Immature natural killer cell (primary cell): ENCODE results near the gene FLYWCH1. TPM values are rescaled to one million over a fixed set of nuclear protein-coding genes. Genes with fewer than 3 reads are reported as not detected.
"Not testable (repeated sequence)": the region's sequence is repeated elsewhere in the genome, so short reads cannot be mapped to it uniquely, and the experiment has no call there.

Source experiments
- DNase-seq, 3 donors: peaks; one replicate each; pipeline ENCODE4 v3.0.0; 2022; ENCODE audit warnings: mixed read lengths in 1 of 3
- H3K27ac Mint-ChIP-seq, 6 donors: one replicate each; pipeline ENCODE4 v1.8.0; 2020; ENCODE audit warnings: mixed read lengths in 6 of 6, mild to moderate bottlenecking in 5 of 6, inconsistent platforms in 4 of 6, moderate library complexity in 3 of 6
- H3K27me3 Mint-ChIP-seq, 3 donors: one replicate each; pipeline ENCODE4 v1.8.0; 2020 to 2021; ENCODE audit warnings: low read depth in 3 of 3, mild to moderate bottlenecking in 3 of 3, mixed read lengths in 3 of 3, moderate library complexity in 3 of 3, inconsistent platforms in 1 of 3
- H3K36me3 Mint-ChIP-seq, 3 donors: one replicate each; pipeline ENCODE4 v1.8.0; 2020; ENCODE audit warnings: mixed read lengths in 3 of 3, inconsistent platforms in 2 of 3, mild to moderate bottlenecking in 2 of 3
- H3K4me1 Mint-ChIP-seq, 2 donors: one replicate each; pipeline ENCODE4 v1.8.0; 2020; ENCODE audit warnings: inconsistent platforms in 2 of 2, mild to moderate bottlenecking in 2 of 2, mixed read lengths in 2 of 2, moderate library complexity in 1 of 2
- H3K4me3 Mint-ChIP-seq, 5 donors: one replicate each; pipeline ENCODE4 v1.8.0; 2020; ENCODE audit warnings: mild to moderate bottlenecking in 5 of 5, mixed read lengths in 5 of 5, inconsistent platforms in 3 of 5, moderate library complexity in 3 of 5
- H3K9me3 Mint-ChIP-seq, 6 donors: one replicate each; pipeline ENCODE4 v1.8.0; 2020; ENCODE audit warnings: mild to moderate bottlenecking in 6 of 6, mixed read lengths in 6 of 6, inconsistent platforms in 4 of 6, moderate library complexity in 3 of 6
- polyA plus RNA-seq, 3 donors: library from polyadenylated mRNA; unstranded; fragments of 300-500 nt; fragmentation: Illumina TruSeq; gene quantifications; one replicate each; pipeline ENCODE4 v1.2.3, GENCODE V29; 2021

FLYWCH1 gene
- polyA plus RNA-seq, 3 donors from 2014 or later, result 2.5 to 16.1 (median 4.8) TPM

DNA sequence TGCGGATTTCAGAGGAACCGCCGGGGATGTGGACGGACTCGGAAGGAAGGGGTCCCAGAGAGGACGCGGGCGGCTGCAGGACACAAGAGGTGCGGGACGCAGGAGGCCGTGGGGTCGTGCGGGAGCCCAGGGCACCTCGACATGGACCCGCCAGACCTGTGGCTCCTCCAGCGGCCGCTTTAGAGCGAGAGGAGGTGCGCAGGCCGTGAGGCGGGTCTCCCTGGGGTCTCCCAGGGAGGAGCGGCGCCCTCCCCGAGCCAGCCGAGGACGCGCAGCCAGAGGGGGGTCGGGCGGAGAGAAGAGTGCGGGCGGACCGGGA lies 6.8 kb upstream of the FLYWCH1 start:
- DNase-seq, result no peak
- peaks cover 32 to 33% of the 10 kb centered on the region in 2 donors for H3K4me1 Mint-ChIP-seq
- no peaks in the 10 kb centered on the region for H3K9me3 Mint-ChIP-seq
- H3K27me3 Mint-ChIP-seq, result peaks cover 0 to 11% (median 4%) of the 10 kb centered on the region in 3 donors
- H3K4me3 Mint-ChIP-seq, result peak overlapping the region; percentile 88 to 96 (median 93)
- no peaks in the 10 kb centered on the region for H3K36me3 Mint-ChIP-seq
- H3K27ac Mint-ChIP-seq, result peak overlapping the region; percentile 47 to 93 (median 88)

DNA sequence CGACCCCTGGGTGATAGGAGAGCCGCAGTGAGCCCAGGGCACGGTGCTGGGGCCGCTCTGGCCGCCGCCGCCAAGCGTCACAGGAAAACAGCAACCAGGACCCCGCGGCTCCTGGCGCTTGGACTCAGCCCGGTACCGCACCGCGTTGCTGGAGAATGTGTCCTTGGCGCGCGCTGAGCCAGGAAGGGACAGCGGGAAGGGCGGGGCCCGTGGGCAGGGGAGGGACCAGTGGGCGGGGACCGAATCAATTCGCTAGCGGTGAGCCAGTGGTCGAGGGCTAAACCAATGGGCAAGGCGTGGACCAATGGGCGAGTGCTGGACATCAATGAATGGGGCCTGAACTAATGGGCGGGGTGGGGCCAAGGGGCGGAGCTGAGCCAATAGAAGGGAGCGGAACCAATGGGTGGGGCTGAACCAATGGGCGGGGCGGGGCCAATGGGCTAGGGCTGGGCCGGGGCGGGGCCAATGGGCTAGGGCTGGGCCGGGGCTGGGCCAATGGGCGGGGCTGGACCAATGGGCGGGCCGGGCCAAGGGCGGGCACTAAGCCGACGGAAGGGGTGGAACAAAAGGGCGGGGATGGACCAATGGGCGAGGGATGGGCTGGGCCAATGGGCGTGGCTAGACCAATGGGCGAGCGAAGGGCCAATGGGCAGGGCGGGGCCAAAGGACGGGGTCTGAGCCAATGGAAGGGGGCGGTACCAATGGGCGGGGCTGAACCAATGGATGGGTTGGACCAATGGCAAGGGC lies 6.3 kb upstream of the FLYWCH1 start:
- H3K4me1 Mint-ChIP-seq, result peaks cover 32 to 33% of the 10 kb centered on the region in 2 donors
- no peaks in the 10 kb centered on the region for H3K36me3 Mint-ChIP-seq
- peak overlapping the region; percentile 88 to 96 (median 93) for H3K4me3 Mint-ChIP-seq
- no peaks in the 10 kb centered on the region for H3K9me3 Mint-ChIP-seq
- peaks cover 0 to 11% (median 4%) of the 10 kb centered on the region in 3 donors for H3K27me3 Mint-ChIP-seq
- peak; percentile 92 to 94 (median 93) for DNase-seq
- peak overlapping the region; percentile 70 to 91 (median 89) for H3K27ac Mint-ChIP-seq

DNA sequence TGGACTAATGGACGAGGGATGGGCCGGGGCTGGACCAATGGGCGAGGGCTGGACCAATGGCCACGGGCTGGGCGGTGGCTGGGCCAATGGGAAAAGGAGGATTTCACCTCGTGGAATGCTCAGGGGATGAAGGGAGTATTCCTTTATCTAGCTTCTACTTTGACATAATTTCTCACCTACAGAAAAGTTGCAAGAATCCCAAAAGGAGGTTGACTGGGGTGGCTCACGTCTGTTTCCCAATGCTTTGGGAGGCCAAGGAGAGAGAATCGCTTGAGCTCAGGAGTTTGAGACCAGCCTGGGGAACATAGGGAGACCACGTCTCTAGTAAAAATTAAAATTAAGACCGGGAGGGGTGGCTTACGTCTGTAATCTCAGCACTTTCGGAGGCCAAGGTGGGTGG lies 5.7 kb upstream of the FLYWCH1 start:
- H3K4me3 Mint-ChIP-seq, result peak overlapping the region; percentile 88 to 96 (median 93)
- peaks cover 33 to 34% of the 10 kb centered on the region in 2 donors for H3K4me1 Mint-ChIP-seq
- no peaks in the 10 kb centered on the region for H3K9me3 Mint-ChIP-seq
- DNase-seq, result no peak
- peaks cover 0 to 9% (median 4%) of the 10 kb centered on the region in 3 donors for H3K27me3 Mint-ChIP-seq
- H3K36me3 Mint-ChIP-seq, result no peaks in the 10 kb centered on the region
- H3K27ac Mint-ChIP-seq, result peak overlapping the region; percentile 70 to 91 (median 89)

DNA sequence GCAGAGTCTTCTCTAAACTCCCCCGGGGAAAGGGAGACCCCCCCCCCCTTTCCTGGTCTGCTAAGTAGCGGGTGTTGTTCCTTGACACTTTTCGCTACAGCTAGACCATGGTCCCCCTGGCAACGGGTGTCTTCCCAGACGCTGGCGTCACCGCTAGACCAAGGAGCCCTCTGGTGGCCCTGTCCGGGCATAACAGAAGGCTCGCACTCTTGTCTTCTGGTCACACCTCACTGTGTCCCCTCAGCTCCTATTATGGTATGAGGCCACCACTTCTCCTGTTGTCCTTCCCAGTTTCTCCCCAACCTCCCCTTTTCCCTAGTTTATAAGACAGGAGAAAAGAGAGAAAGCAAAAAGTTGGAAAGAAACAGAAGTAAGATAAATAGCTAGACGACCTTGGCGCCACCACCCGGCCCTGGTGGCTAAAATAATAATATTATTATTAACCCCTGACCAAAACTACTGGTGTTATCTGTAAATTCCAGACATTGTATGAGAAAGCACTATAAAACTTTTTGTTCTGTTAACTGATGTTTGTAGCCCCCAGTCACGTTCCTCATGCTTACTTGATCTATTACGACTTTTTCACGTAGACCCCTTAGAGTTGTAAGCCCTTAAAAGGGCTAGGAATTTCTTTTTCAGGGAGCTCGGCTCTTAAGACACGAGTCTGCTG lies 4.5 kb upstream of the FLYWCH1 start:
- H3K4me1 Mint-ChIP-seq, result peaks cover 40 to 42% of the 10 kb centered on the region in 2 donors

DNA sequence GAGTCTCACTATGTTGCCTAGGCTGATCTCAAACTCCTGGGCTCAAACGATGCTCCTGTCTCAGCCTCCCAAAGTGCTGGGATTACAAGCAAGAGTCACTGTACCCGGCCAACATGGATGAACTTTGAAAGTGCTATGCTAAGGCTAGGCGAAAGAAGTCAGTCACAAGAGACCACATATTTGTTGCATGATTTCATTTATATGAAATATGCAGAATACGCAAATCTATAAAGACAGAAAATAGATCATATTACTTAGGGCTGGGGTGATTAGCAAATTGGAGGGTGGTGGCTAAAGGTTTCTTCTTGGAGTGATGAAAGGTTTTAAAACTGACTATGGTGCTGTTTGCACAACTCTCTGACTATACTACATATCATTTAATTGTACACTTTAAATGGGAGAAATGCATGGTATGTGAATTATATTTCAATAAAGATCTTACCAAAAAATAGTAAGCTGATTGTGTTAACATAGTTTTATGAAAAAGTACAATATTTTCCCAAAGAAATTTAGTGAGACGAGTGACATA lies 1.2 kb upstream of the FLYWCH1 start:
- DNase-seq, result no peak
- H3K36me3 Mint-ChIP-seq, result peaks cover 0 to 2% (median 0%) of the 10 kb centered on the region in 3 donors
- H3K4me3 Mint-ChIP-seq, result peak overlapping the region; percentile 66 to 88 (median 85)
- peak overlapping the region in 4 of 6 donors; percentile 15 to 85 (median 66) for H3K27ac Mint-ChIP-seq
- peaks cover 6 to 13% (median 11%) of the 10 kb centered on the region in 3 donors for H3K27me3 Mint-ChIP-seq
- no peaks in the 10 kb centered on the region for H3K9me3 Mint-ChIP-seq
- H3K4me1 Mint-ChIP-seq, result peaks cover 44 to 48% of the 10 kb centered on the region in 2 donors

More for the DNA sequence above, 4.5 kb upstream of the FLYWCH1 start:
- H3K9me3 Mint-ChIP-seq, H3K27me3 Mint-ChIP-seq, H3K36me3 Mint-ChIP-seq: not testable (repeated sequence)
- H3K4me3 Mint-ChIP-seq, result peak overlapping the region in 2 of 5 donors; percentile 21 to 30
- H3K27ac Mint-ChIP-seq, result peak overlapping the region; percentile 49 to 91 (median 88)
- DNase-seq, result peak; percentile 67 to 74 (median 73)

DNA sequence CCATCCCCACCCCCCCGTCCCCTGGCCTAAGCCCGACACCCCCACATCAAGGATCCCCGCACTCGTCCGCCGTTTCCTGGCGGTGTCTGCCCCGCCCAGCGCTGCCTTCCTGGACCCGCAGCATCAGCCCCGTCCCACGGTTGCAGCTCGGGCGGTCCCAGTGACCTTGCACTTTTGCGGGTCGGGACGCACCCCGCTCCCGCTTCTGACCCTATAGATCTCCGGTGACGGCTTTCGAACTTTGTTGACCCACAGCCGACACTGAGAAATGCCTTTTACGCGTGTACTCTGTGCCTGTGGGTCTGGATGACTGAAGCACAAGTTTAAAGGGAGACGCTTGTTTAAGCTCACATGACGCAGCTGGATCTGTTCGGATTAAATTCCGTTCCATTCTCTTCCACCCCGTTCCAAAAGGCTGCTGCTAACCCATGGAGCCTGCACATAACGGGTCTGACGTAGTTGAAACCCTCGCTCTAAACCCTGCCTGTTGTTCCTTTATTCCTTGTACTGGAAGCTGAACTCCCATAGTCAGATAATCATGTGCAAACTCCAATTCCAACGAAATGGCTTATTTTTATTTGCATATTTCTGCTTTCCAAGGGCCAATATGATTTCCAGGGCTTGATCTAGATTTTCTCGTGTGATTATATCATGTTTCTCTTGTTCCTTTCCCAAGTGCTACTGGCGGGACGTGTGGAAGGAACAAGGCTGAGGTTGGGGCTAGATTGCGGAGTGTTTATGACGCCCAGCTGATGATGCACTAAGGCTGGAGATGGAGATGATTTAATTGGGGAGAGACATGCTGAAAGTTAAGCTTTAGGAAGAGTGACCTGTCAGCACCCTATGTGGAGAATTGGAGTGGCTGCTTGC lies 834 bp downstream of the FLYWCH1 start:
- Mint-ChIP-seq H3K27ac (peak overlapping the region; percentile 74 to 93 (median 86)), H3K4me1 (peaks cover 23 to 29% of the 10 kb centered on the region in 2 donors), H3K4me3 (peak overlapping the region; percentile 89 to 91 (median 91)), H3K9me3 (no peaks in the 10 kb centered on the region), H3K27me3 (peaks cover 0 to 13% (median 9%) of the 10 kb centered on the region in 3 donors), H3K36me3 (peaks cover 0 to 3% (median 0%) of the 10 kb centered on the region in 3 donors)
- peak; percentile 38 to 39 (median 39) for DNase-seq

DNA sequence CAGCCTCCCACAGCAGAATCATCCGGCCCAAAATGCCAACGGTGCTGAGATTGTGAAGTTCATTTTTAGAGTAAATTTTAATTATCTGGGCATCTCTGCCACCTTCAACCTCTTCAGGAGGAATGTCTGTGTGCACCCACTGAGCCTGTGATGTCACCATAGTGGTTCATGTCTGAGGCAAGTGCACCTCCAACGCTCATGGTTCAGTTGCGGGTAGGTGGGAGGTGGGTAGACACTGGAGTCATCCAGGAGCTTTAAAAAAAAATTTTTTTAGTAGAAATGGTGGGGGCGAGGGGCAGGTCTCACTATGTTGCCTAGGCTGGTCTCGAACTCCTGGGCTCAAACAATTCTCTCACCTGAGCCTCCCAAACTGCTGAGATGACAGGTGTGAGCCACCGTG lies 1.9 kb downstream of the FLYWCH1 start:
- peaks cover 21 to 27% of the 10 kb centered on the region in 2 donors for H3K4me1 Mint-ChIP-seq
- no peaks in the 10 kb centered on the region for H3K9me3 Mint-ChIP-seq
- peaks cover 0 to 3% (median 0%) of the 10 kb centered on the region in 3 donors for H3K36me3 Mint-ChIP-seq
- H3K27ac Mint-ChIP-seq, result peak overlapping the region in 2 of 6 donors; percentile 24 to 93
- peaks cover 0 to 13% (median 9%) of the 10 kb centered on the region in 3 donors for H3K27me3 Mint-ChIP-seq
- DNase-seq, result no peak
- peak overlapping the region in 4 of 5 donors; percentile 91 for H3K4me3 Mint-ChIP-seq

DNA sequence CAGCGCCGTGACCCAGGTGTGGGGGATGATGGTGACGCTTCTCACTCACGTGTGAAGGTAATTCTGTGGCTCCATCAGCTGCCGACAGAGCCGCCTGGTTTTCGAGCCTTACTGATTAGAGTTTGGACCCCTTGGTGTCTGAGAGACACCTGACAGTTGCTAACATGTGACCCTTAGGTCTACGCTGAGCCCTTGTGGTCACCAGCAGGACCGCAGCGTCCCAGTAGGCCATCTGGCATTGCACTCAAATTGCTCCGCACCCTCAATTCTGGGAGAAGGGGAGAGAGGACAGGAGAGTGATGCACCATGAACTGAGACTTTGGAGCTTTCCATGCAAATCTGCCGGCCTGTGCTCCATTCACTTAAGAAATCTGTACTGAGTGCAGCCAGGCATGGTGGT lies 2.5 kb downstream of the FLYWCH1 start:
- Mint-ChIP-seq H3K4me3 (peak overlapping the region in 4 of 5 donors; percentile 24 to 50 (median 34)), H3K27me3 (peaks cover 0 to 13% (median 9%) of the 10 kb centered on the region in 3 donors), H3K9me3 (no peaks in the 10 kb centered on the region), H3K36me3 (peaks cover 0 to 3% (median 0%) of the 10 kb centered on the region in 3 donors), H3K27ac (peak overlapping the region in 2 of 6 donors; percentile 12 to 26), H3K4me1 (peaks cover 21 to 27% of the 10 kb centered on the region in 2 donors)
- no peak for DNase-seq

DNA sequence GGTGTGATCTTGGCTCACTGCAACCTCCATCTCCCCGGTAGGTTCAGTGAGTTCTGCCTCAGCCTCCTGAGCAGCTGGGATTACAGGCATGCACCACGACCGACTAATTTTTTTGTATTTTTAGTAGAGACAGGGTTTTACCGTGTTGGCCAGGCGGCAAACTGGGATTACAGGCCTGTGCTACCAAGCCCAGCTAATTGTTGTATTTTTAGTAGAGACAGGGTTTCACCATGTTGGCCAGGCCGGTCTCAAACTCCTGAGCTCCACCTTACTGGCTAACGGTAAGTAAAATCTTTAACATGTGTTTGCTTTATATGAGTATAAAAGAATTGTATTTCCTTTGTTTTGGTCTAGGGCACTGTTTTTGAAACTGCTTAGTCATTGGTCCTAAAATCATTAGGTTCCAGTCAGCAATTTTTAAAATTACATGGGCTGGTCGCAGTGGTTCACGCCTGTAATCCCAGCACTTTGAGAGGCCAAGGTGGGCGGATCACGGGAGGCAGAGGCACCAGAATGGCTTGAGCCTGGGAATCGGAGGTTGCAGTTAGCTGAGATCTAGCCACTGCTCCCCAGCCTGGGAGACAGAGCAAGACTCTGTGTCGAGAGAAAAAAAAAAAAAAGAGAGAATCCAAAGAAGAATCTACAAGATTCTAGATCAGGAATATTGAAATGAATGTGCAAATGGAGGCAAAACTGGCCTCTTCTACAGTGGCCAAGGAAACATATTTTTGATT lies 3.6 kb downstream of the FLYWCH1 start:
- H3K27ac Mint-ChIP-seq, result no peak overlapping the region
- peaks cover 28 to 33% of the 10 kb centered on the region in 2 donors for H3K4me1 Mint-ChIP-seq
- peaks cover 2 to 14% (median 9%) of the 10 kb centered on the region in 3 donors for H3K27me3 Mint-ChIP-seq
- H3K36me3 Mint-ChIP-seq, result peaks cover 5 to 9% (median 5%) of the 10 kb centered on the region in 3 donors
- H3K4me3 Mint-ChIP-seq, result no peak overlapping the region
- no peaks in the 10 kb centered on the region for H3K9me3 Mint-ChIP-seq
- no peak for DNase-seq

DNA sequence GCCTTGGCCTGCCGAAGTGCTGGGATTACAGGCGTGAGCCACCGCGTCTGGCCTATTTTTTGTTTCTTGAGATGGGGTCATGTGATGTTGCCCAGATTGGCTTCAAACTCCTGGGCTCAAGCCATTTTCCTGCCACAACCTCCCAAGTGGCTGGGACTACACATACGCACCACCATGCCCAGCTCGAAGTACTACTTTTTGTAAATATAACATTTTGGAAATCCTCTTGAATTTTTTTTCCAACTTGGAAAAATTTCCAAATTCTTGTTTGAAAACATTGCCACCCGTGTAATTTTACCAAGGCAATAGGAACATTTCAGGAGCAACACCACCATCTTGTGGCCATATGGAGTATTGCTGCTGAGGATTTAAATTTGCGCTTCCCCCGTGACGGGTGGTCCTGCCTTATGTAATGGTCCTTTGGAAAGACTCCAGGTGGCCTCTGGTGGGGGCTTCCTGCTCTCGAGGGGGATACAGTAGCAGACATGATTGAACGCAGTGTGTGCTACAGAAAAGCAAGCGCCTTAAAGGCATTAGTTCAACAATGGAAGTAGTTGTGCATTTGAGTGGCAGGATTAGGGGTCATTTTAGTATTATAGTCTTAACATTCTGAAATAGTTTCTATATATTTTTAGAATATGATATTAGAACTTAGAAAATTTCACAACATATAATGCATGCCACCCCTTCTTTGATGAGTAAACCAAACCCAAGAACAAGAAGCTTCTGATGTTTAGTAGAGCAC lies 8.0 kb downstream of the FLYWCH1 start:
- peaks cover 5 to 15% (median 9%) of the 10 kb centered on the region in 3 donors for H3K36me3 Mint-ChIP-seq

DNA sequence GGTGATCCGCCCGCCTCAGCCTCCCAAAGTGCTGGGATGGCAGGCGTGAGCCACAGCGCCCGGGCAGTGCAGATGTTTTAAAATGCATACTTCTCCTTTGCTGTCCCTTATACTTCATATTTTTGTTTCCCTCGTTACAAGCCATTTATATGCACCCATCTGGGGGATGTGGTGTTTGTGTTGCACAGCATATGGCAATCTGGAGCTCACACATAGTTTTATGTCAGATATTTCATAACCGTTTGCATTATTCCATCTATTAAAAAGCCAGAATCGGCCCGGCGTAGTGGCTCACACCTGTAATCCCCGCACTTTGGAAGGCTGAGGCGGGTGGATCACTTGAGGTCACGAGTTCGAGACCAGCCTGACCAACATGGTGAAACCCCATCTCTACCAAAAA lies 11.8 kb downstream of the FLYWCH1 start:
- peaks cover 5 to 12% (median 9%) of the 10 kb centered on the region in 3 donors for H3K36me3 Mint-ChIP-seq
- H3K4me3 Mint-ChIP-seq, result no peak overlapping the region
- DNase-seq, result no peak
- H3K27me3 Mint-ChIP-seq, result peaks cover 0 to 2% (median 1%) of the 10 kb centered on the region in 3 donors
- peaks cover 11 to 18% of the 10 kb centered on the region in 2 donors for H3K4me1 Mint-ChIP-seq
- H3K27ac Mint-ChIP-seq, result peak overlapping the region in 1 of 6 donors; percentile 66
- no peaks in the 10 kb centered on the region for H3K9me3 Mint-ChIP-seq

More for the DNA sequence above, 8.0 kb downstream of the FLYWCH1 start:
- Mint-ChIP-seq H3K4me3 (no peak overlapping the region), H3K9me3 (no peaks in the 10 kb centered on the region), H3K27me3 (peaks cover 0 to 2% (median 1%) of the 10 kb centered on the region in 3 donors), H3K27ac (peak overlapping the region; percentile 62 to 85 (median 77)), H3K4me1 (peaks cover 5 to 7% of the 10 kb centered on the region in 2 donors)
- DNase-seq, result peak; percentile 61 to 68 (median 67)
